Measurements from ENCODE around the gene DHRS13.
A peak's percentile ranks its signal among the peaks of the same experiment; 100 is the strongest.
"Not testable (repeated sequence)": the region's sequence is repeated elsewhere in the genome, so short reads cannot be mapped to it uniquely, and the experiment has no call there.

The DHRS13 gene

GRCh38 chr17:28895794-28896447, 7.0 kb downstream of the DHRS13 start:
- Mint-ChIP-seq H3K27ac (peak overlapping the region; percentile 95 to 99), H3K4me1 (ENCODE audit: low read depth in 2 of 2) (peaks cover 55 to 62% of the 10 kb centered on the region in 2 donors), H3K27me3 (no peaks in the 10 kb centered on the region), H3K36me3 (ENCODE audit: insufficient read depth) (peaks cover 26% of the 10 kb centered on the region), H3K4me3 (peak overlapping the region; percentile 93 to 100), H3K9me3 (no peaks in the 10 kb centered on the region)
- ATAC-seq (replicated peaks), result no peak
- no peak for DNase-seq

GRCh38 chr17:28893248-28894183, 9.4 kb downstream of the DHRS13 start:
- DNase-seq, result peak in 1 of 3 experiments; percentile 15
- not testable (repeated sequence) for ATAC-seq (replicated peaks); H3K27me3 Mint-ChIP-seq; H3K9me3 Mint-ChIP-seq
- peak overlapping the region; percentile 94 to 99 for H3K27ac Mint-ChIP-seq
- H3K36me3 Mint-ChIP-seq (ENCODE audit: insufficient read depth), result peaks cover 33% of the 10 kb centered on the region
- H3K4me3 Mint-ChIP-seq, result peak overlapping the region; percentile 72 to 76
- peaks cover 51 to 57% of the 10 kb centered on the region in 2 donors for H3K4me1 Mint-ChIP-seq (ENCODE audit: low read depth in 2 of 2)

GRCh38 chr17:28892024-28892423, 10.9 kb downstream of the DHRS13 start:
- ATAC-seq (replicated peaks) (no peak), DNase-seq (no peak)
- Mint-ChIP-seq H3K27me3 (no peaks in the 10 kb centered on the region), H3K4me1 (ENCODE audit: low read depth in 2 of 2) (peaks cover 45 to 55% of the 10 kb centered on the region in 2 donors), H3K4me3 (peak overlapping the region; percentile 13 to 18), H3K36me3 (ENCODE audit: insufficient read depth) (peaks cover 24% of the 10 kb centered on the region), H3K27ac (peak overlapping the region; percentile 94 to 99), H3K9me3 (no peaks in the 10 kb centered on the region)

GRCh38 chr17:28891201-28891600, 11.7 kb downstream of the DHRS13 start:
- no peak for ATAC-seq (replicated peaks)
- peak overlapping the region; percentile 13 to 18 for H3K4me3 Mint-ChIP-seq
- peaks cover 41 to 48% of the 10 kb centered on the region in 2 donors for H3K4me1 Mint-ChIP-seq (ENCODE audit: low read depth in 2 of 2)

GRCh38 chr17:28889996-28890395, 12.9 kb downstream of the DHRS13 start:
- no peaks in the 10 kb centered on the region for H3K9me3 Mint-ChIP-seq
- peaks cover 24% of the 10 kb centered on the region for H3K36me3 Mint-ChIP-seq (ENCODE audit: insufficient read depth)

More at GRCh38 chr17:28891201-28891600, 11.7 kb downstream of the DHRS13 start:
- DNase-seq, result no peak
- Mint-ChIP-seq H3K36me3 (ENCODE audit: insufficient read depth) (peaks cover 23% of the 10 kb centered on the region), H3K27me3 (no peaks in the 10 kb centered on the region), H3K27ac (peak overlapping the region; percentile 78 to 94), H3K9me3 (no peaks in the 10 kb centered on the region)

GRCh38 chr17:28888832-28889231, 14.0 kb downstream of the DHRS13 start:
- peaks cover 35 to 46% of the 10 kb centered on the region in 2 donors for H3K4me1 Mint-ChIP-seq (ENCODE audit: low read depth in 2 of 2)
- peaks cover 21% of the 10 kb centered on the region for H3K36me3 Mint-ChIP-seq (ENCODE audit: insufficient read depth)
- peak overlapping the region; percentile 29 to 38 for H3K27ac Mint-ChIP-seq
- ATAC-seq (replicated peaks) (no peak), DNase-seq (no peak)
- H3K9me3 Mint-ChIP-seq, result no peaks in the 10 kb centered on the region
- H3K4me3 Mint-ChIP-seq, result no peak overlapping the region
- no peaks in the 10 kb centered on the region for H3K27me3 Mint-ChIP-seq

More at GRCh38 chr17:28889996-28890395, 12.9 kb downstream of the DHRS13 start:
- H3K27me3 Mint-ChIP-seq, result no peaks in the 10 kb centered on the region
- ATAC-seq (replicated peaks), result no peak
- H3K27ac Mint-ChIP-seq, result peak overlapping the region in 1 of 2 donors; percentile 41
- no peak for DNase-seq
- H3K4me3 Mint-ChIP-seq, result no peak overlapping the region
- peaks cover 36 to 45% of the 10 kb centered on the region in 2 donors for H3K4me1 Mint-ChIP-seq (ENCODE audit: low read depth in 2 of 2)

GRCh38 chr17:28887871-28888471, 14.9 kb downstream of the DHRS13 start:
- Mint-ChIP-seq H3K4me3 (no peak overlapping the region), H3K4me1 (ENCODE audit: low read depth in 2 of 2) (peaks cover 27 to 38% of the 10 kb centered on the region in 2 donors), H3K27ac (no peak overlapping the region), H3K27me3 (no peaks in the 10 kb centered on the region), H3K36me3 (ENCODE audit: insufficient read depth) (peaks cover 22% of the 10 kb centered on the region), H3K9me3 (no peaks in the 10 kb centered on the region)
- DNase-seq, result no peak
- ATAC-seq (replicated peaks), result no peak

GRCh38 chr17:28885951-28886350, 16.9 kb downstream of the DHRS13 start:
- no peak for ATAC-seq (replicated peaks)
- DNase-seq, result no peak
- Mint-ChIP-seq H3K36me3 (ENCODE audit: insufficient read depth) (peaks cover 31% of the 10 kb centered on the region), H3K4me3 (no peak overlapping the region), H3K27ac (peak overlapping the region in 1 of 2 donors; percentile 3), H3K9me3 (no peaks in the 10 kb centered on the region), H3K27me3 (no peaks in the 10 kb centered on the region), H3K4me1 (ENCODE audit: low read depth in 2 of 2) (peaks cover 12 to 24% of the 10 kb centered on the region in 2 donors)

GRCh38 chr17:28885363-28885762, 17.5 kb downstream of the DHRS13 start:
- peak overlapping the region; percentile 11 to 61 for H3K27ac Mint-ChIP-seq
- H3K36me3 Mint-ChIP-seq (ENCODE audit: insufficient read depth), result peaks cover 31% of the 10 kb centered on the region
- peaks cover 10 to 18% of the 10 kb centered on the region in 2 donors for H3K4me1 Mint-ChIP-seq (ENCODE audit: low read depth in 2 of 2)

GRCh38 chr17:28883967-28884702, 18.7 kb downstream of the DHRS13 start:
- H3K27ac Mint-ChIP-seq, result peak overlapping the region in 1 of 2 donors; percentile 61
- peaks cover 32% of the 10 kb centered on the region for H3K36me3 Mint-ChIP-seq (ENCODE audit: insufficient read depth)
- ATAC-seq (replicated peaks) (no peak), DNase-seq (no peak)
- H3K27me3 Mint-ChIP-seq, result no peaks in the 10 kb centered on the region
- H3K9me3 Mint-ChIP-seq, result no peaks in the 10 kb centered on the region
- peaks cover 6 to 18% of the 10 kb centered on the region in 2 donors for H3K4me1 Mint-ChIP-seq (ENCODE audit: low read depth in 2 of 2)
- H3K4me3 Mint-ChIP-seq, result no peak overlapping the region

More at GRCh38 chr17:28885363-28885762, 17.5 kb downstream of the DHRS13 start:
- DNase-seq (no peak), ATAC-seq (replicated peaks) (no peak)
- H3K9me3 Mint-ChIP-seq, result no peaks in the 10 kb centered on the region
- no peaks in the 10 kb centered on the region for H3K27me3 Mint-ChIP-seq
- H3K4me3 Mint-ChIP-seq, result no peak overlapping the region

- H3K27me3 Mint-ChIP-seq, result no peaks in the 10 kb centered on the region
- H3K4me1 Mint-ChIP-seq (ENCODE audit: low read depth in 2 of 2), result peaks cover 6 to 18% of the 10 kb centered on the region in 2 donors
- H3K27ac Mint-ChIP-seq, result peak overlapping the region in 1 of 2 donors; percentile 75
- no peak overlapping the region for H3K4me3 Mint-ChIP-seq
- peaks cover 32% of the 10 kb centered on the region for H3K36me3 Mint-ChIP-seq (ENCODE audit: insufficient read depth)
- DNase-seq (no peak), ATAC-seq (replicated peaks) (no peak)
- no peaks in the 10 kb centered on the region for H3K9me3 Mint-ChIP-seq
Measured at GRCh38 chr17:28882154-28882895, 20.6 kb downstream of the DHRS13 start.

- peaks cover 32% of the 10 kb centered on the region for H3K36me3 Mint-ChIP-seq (ENCODE audit: insufficient read depth)
Measured at GRCh38 chr17:28881533-28882056, 21.3 kb downstream of the DHRS13 start.

More at GRCh38 chr17:28881533-28882056, 21.3 kb downstream of the DHRS13 start:
- DNase-seq (no peak), ATAC-seq (replicated peaks) (no peak)
- Mint-ChIP-seq H3K27ac (no peak overlapping the region), H3K27me3 (no peaks in the 10 kb centered on the region), H3K9me3 (no peaks in the 10 kb centered on the region), H3K4me3 (no peak overlapping the region), H3K4me1 (ENCODE audit: low read depth in 2 of 2) (peaks cover 3 to 14% of the 10 kb centered on the region in 2 donors)
